K562 (cell line): Measurements from ENCODE around the gene DPM1. TPM values are rescaled to one million over a fixed set of nuclear protein-coding genes. Genes with fewer than 3 reads are reported as not detected.

Experiments used
- BRD9 ChIP-seq: fragments of 450-650 bp; IDR thresholded peaks from 2 replicates; pipeline ENCODE4 v1.6.1; 2018; ENCODE audit warnings: low read depth; ENCODE audit not compliant: partially characterized antibody
- DACH1 ChIP-seq: fragments of 450-650 bp; IDR thresholded peaks from 2 replicates; pipeline ENCODE4 v1.6.1; 2018; ENCODE audit not compliant: partially characterized antibody
- ELF1 ChIP-seq: fragments of 200-800 bp; sonication (Bioruptor generic); IDR thresholded peaks from 2 replicates; pipeline ENCODE4 v1.6.1; 2016; ENCODE audit warnings: missing genetic modification characterization, missing compliant biosample characterization
- FOXP1 ChIP-seq: sonication (generic); formaldehyde crosslinking; IDR thresholded peaks from 2 replicates; pipeline ENCODE4 v1.8.0; 2022; ENCODE audit warnings: mild to moderate bottlenecking, missing genetic modification reagents
- GTF2E2 ChIP-seq: fragments of 200-800 bp; sonication (Bioruptor generic); IDR thresholded peaks from 2 replicates; pipeline ENCODE4 v1.6.1; 2016; ENCODE audit warnings: missing genetic modification characterization, missing compliant biosample characterization
- NFIC ChIP-seq: fragments of 450-650 bp; IDR thresholded peaks from 2 replicates; pipeline ENCODE4 v1.6.1; 2017; ENCODE audit warnings: mild to moderate bottlenecking, inconsistent platforms
- POLR2AphosphoS2 ChIP-seq: IDR thresholded peaks from 2 replicates; pipeline ENCODE4 v1.6.1; 2012; ENCODE audit warnings: low read length, improper control_type of control experiment
- POLR2B ChIP-seq: fragments of 450-650 bp; IDR thresholded peaks from 2 replicates; pipeline ENCODE4 v1.6.1; 2018; ENCODE audit warnings: low read depth; ENCODE audit not compliant: partially characterized antibody
- RBFOX2 ChIP-seq: fragments of 200-400 bp; formaldehyde crosslinking; IDR thresholded peaks from 2 replicates; pipeline ENCODE4 v1.6.1; 2017; ENCODE audit warnings: low read depth, mild to moderate bottlenecking, low read length, moderate library complexity
- RFX1 ChIP-seq: fragments of 450-650 bp; IDR thresholded peaks from 2 replicates; pipeline ENCODE4 v1.6.1; 2016; ENCODE audit warnings: mild to moderate bottlenecking, moderate library complexity
- ZBED1 ChIP-seq: IDR thresholded peaks from 2 replicates; pipeline ENCODE4 v1.6.1; 2014
- ZC3H8 ChIP-seq: fragments of 450-650 bp; IDR thresholded peaks from 2 replicates; pipeline ENCODE4 v1.6.1; 2017
- ZNF174 ChIP-seq: fragments of 250-450 bp; sonication (Bioruptor Pico); IDR thresholded peaks from 2 replicates; pipeline ENCODE4 v1.4.0; 2020; ENCODE audit warnings: mild to moderate bottlenecking
- ZNF232 ChIP-seq: sonication (generic); formaldehyde crosslinking; IDR thresholded peaks from 2 replicates; pipeline ENCODE4 v1.8.0; 2022; ENCODE audit warnings: mild to moderate bottlenecking, missing genetic modification reagents
- polyA plus RNA-seq, 8 experiments: library from polyadenylated mRNA; depleted of rRNA in 4 of 8; stranded (reverse) in 5 of 8; unstranded in 3 of 8; fragments of >200 nt; fragmentation: Nextera tagmentation in 2 of 8; fragmentation: Illumina TruSeq in 1 of 8; extraction: Ambion mirVana in 2 of 8; extraction: Trizol in 1 of 8; gene quantifications; 2 replicates each; pipeline versions ENCODE4 v1.2.1 to v1.2.3, GENCODE V29; 2011 to 2014; ENCODE audit warnings: inconsistent platforms in 1 of 8, missing spikeins in 1 of 8
- total RNA-seq, 7 experiments: library from RNA; depleted of rRNA in 6 of 7; stranded (reverse); fragments of >200 nt in 6 of 7; fragmentation: Illumina TruSeq in 2 of 7; extraction: Trizol in 2 of 7; gene quantifications; 2 replicates each; pipeline versions ENCODE4 v1.2.1 to v1.2.3, GENCODE V29; 2011 to 2021; ENCODE audit warnings: low replicate concordance in 1 of 7
- TF ChIP-seq, protein P1 (sequence below): fragments of 150-350 bp; IDR thresholded peaks from 2 replicates; pipeline ENCODE4 v1.6.1; 2014; ENCODE audit warnings: low read depth, mild to moderate bottlenecking, low read length, borderline replicate concordance
- TF ChIP-seq, protein P2 (sequence below): IDR thresholded peaks from 2 replicates; pipeline ENCODE4 v1.6.1; 2016; ENCODE audit warnings: missing genetic modification characterization, missing compliant biosample characterization
- TF ChIP-seq, protein P3 (sequence below): fragments of 250-450 bp; sonication (Bioruptor Pico); IDR thresholded peaks from 2 replicates; pipeline ENCODE4 v1.5.0; 2021
- TF ChIP-seq, protein P4 (sequence below): fragments of 200-400 bp; formaldehyde crosslinking; IDR thresholded peaks from 2 replicates; pipeline ENCODE4 v1.6.1; 2017; ENCODE audit warnings: mild to moderate bottlenecking, low read depth, low read length, moderate library complexity
- TF ChIP-seq, protein P5 (sequence below): fragments of 250-450 bp; sonication (Bioruptor Pico); IDR thresholded peaks from 2 replicates; pipeline ENCODE4 v1.8.0; 2022; ENCODE audit warnings: moderate library complexity, mild to moderate bottlenecking, inconsistent platforms

The DPM1 gene
- total and polyA plus RNA-seq, 9 of the 15 experiments (the other 6 are each of a cell fraction or from before 2014, with no cell fraction given): 75.2 to 190 (median 153) TPM

DNA sequence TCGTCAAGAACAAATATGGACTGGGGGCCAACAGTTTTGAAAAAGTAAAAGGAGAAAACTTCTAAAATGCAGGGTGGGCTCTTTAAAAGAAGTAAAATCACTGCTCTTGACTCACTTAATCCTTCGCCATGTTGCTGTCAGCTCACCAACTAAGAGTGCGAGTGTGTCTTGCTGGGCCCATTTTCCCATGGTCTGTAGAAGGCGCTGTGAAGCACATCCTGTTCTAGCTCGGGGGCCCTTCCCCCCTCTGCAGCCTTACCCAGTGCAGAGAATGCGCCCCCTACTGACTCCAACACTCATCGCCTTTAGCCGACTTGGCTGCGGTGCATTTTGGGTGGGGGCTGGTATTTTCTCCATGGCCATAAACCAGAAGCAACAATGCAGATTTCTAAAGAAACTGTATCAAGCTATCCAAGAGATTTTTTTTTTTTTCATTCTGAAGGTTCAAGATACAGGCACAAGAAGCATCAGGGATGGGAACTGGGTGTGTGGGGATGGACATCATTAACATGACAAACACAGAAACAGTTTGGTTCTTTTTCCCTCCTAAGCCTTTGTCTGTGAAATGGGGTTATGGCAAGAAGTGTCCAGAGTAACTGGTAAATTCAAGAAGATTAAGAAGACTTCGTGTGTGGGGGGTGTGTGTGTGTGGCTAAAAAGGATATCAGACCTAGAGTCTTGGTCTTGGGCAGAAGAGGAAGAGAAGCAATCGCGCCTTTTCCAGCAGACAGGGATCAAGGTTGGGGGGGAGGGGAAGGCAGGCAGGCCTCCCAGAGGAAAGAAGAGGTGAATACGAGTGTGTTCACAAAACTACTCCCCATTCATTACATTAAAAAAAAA is 28.8 kb downstream of the DPM1 start (continued):
- TF ChIP-seq ELF1 (tag) (peak; percentile 52), ZC3H8 (no peak), POLR2AphosphoS2 (no peak), DACH1 (peak; percentile 28), BRD9 (peak; percentile 26), RBFOX2 (peak; percentile 54; the same call in 1 of the 2 replicates), POLR2B (no peak), RFX1 (no peak), ZBED1 (peak; percentile 80; the same call in 1 of the 2 replicates), FOXP1 (CRISPR knock-in tag) (no peak), GTF2E2 (tag) (peak; percentile 59; the same call in 1 of the 2 replicates), ZNF174 (CRISPR knock-in tag) (no peak), ZNF232 (CRISPR knock-in tag) (no peak), NFIC (peak; percentile 56; the same call in 1 of the 2 replicates)
- TF ChIP-seq, protein P1, sequence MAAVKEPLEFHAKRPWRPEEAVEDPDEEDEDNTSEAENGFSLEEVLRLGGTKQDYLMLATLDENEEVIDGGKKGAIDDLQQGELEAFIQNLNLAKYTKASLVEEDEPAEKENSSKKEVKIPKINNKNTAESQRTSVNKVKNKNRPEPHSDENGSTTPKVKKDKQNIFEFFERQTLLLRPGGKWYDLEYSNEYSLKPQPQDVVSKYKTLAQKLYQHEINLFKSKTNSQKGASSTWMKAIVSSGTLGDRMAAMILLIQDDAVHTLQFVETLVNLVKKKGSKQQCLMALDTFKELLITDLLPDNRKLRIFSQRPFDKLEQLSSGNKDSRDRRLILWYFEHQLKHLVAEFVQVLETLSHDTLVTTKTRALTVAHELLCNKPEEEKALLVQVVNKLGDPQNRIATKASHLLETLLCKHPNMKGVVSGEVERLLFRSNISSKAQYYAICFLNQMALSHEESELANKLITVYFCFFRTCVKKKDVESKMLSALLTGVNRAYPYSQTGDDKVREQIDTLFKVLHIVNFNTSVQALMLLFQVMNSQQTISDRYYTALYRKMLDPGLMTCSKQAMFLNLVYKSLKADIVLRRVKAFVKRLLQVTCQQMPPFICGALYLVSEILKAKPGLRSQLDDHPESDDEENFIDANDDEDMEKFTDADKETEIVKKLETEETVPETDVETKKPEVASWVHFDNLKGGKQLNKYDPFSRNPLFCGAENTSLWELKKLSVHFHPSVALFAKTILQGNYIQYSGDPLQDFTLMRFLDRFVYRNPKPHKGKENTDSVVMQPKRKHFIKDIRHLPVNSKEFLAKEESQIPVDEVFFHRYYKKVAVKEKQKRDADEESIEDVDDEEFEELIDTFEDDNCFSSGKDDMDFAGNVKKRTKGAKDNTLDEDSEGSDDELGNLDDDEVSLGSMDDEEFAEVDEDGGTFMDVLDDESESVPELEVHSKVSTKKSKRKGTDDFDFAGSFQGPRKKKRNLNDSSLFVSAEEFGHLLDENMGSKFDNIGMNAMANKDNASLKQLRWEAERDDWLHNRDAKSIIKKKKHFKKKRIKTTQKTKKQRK: no peak
- TF ChIP-seq, protein P2, sequence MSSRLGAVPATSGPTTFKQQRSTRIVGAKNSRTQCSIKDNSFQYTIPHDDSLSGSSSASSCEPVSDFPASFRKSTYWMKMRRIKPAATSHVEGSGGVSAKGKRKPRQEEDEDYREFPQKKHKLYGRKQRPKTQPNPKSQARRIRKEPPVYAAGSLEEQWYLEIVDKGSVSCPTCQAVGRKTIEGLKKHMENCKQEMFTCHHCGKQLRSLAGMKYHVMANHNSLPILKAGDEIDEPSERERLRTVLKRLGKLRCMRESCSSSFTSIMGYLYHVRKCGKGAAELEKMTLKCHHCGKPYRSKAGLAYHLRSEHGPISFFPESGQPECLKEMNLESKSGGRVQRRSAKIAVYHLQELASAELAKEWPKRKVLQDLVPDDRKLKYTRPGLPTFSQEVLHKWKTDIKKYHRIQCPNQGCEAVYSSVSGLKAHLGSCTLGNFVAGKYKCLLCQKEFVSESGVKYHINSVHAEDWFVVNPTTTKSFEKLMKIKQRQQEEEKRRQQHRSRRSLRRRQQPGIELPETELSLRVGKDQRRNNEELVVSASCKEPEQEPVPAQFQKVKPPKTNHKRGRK (tag): no peak
- TF ChIP-seq, protein P3, sequence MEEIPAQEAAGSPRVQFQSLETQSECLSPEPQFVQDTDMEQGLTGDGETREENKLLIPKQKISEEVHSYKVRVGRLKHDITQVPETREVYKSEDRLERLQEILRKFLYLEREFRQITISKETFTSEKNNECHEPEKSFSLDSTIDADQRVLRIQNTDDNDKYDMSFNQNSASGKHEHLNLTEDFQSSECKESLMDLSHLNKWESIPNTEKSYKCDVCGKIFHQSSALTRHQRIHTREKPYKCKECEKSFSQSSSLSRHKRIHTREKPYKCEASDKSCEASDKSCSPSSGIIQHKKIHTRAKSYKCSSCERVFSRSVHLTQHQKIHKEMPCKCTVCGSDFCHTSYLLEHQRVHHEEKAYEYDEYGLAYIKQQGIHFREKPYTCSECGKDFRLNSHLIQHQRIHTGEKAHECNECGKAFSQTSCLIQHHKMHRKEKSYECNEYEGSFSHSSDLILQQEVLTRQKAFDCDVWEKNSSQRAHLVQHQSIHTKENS: no peak
- TF ChIP-seq, protein P4, sequence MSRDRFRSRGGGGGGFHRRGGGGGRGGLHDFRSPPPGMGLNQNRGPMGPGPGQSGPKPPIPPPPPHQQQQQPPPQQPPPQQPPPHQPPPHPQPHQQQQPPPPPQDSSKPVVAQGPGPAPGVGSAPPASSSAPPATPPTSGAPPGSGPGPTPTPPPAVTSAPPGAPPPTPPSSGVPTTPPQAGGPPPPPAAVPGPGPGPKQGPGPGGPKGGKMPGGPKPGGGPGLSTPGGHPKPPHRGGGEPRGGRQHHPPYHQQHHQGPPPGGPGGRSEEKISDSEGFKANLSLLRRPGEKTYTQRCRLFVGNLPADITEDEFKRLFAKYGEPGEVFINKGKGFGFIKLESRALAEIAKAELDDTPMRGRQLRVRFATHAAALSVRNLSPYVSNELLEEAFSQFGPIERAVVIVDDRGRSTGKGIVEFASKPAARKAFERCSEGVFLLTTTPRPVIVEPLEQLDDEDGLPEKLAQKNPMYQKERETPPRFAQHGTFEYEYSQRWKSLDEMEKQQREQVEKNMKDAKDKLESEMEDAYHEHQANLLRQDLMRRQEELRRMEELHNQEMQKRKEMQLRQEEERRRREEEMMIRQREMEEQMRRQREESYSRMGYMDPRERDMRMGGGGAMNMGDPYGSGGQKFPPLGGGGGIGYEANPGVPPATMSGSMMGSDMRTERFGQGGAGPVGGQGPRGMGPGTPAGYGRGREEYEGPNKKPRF: no peak
- TF ChIP-seq, protein P5, sequence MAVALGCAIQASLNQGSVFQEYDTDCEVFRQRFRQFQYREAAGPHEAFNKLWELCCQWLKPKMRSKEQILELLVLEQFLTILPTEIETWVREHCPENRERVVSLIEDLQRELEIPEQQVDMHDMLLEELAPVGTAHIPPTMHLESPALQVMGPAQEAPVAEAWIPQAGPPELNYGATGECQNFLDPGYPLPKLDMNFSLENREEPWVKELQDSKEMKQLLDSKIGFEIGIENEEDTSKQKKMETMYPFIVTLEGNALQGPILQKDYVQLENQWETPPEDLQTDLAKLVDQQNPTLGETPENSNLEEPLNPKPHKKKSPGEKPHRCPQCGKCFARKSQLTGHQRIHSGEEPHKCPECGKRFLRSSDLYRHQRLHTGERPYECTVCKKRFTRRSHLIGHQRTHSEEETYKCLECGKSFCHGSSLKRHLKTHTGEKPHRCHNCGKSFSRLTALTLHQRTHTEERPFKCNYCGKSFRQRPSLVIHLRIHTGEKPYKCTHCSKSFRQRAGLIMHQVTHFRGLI (CRISPR knock-in tag): no peak; the same call in 1 of the 2 replicates
